NK-92 (cell line): ENCODE measurements around the gene TUSC2.

Experiments
- DNase-seq: peaks from one replicate; lab custom pipeline; 2025; ENCODE audit not compliant: unreplicated experiment; lab: John Stamatoyannopoulos, UW

Gene TUSC2, protein sequence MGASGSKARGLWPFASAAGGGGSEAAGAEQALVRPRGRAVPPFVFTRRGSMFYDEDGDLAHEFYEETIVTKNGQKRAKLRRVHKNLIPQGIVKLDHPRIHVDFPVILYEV

DNA sequence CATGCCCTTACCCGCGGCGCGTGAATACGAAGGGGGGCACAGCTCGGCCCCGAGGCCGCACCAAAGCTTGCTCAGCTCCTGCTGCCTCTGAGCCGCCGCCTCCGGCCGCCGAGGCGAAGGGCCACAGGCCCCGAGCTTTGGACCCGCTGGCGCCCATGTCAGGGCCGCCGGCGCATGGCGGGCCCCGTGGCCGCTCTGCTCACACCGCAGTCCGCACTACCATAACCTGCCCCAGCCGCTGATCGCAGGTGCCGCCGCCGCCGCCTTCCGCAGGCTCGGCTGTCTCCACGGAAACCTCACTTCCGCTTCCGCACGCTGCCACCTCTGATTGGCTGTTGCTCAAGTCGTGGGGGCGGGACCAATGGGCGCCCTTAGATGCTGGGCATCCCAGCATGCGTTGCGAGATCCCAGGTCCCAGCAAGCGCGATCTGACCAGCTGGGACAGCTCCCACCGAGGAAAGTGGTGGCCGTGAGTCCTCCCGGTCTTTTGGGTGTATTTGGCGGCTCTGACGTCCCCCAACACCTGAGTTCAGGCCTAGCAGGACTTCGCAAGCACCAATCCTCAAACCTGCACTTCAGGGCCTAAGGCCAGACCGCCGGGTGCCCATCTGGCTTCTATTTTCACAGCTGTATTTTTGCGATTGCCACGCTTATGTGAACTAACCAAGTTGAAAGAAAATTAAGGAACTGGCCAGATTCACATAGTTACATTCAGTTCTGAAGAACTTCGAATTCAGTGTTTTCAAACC is at the start of gene TUSC2:
Gene TUSC2 (minus strand): TSS at position 281 of the 749 bp plus-strand sequence. CDS start 124 bp downstream, at position 157.
- peak; percentile 42 for DNase-seq

DNA sequence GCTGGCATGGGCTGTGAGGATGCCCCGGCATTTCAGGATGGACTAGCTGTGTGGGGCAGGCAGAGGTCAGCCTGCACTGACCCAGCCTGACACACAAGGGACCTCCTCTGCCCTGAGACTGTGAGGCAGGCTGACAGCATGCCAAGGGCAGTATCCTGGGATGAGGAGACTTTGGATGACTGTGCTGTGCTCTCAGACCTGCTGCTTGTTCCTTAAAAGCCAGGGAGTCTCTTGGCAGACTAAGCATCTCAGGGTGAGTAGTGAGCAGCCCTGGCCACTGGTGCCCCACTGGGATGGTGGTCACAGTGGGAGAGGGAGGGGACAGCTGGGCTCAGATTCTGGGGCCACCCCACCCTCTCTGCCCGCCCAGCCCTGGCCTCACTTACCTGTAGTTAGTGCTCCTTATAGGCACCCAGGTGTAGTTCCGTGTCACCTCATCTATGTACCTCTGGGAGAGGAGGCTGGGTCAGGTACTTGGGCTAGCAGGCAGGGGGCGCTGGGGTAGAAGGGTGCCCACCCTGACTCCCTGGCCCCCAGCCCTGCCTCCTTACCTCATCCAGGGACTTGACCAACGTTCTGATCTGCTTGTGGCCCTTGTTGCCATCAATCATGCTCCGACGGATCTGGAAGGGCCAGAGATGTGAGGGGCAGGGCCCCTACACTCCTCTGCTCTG is 47.4 kb upstream of the TUSC2 start:
- DNase-seq: no peak

DNA sequence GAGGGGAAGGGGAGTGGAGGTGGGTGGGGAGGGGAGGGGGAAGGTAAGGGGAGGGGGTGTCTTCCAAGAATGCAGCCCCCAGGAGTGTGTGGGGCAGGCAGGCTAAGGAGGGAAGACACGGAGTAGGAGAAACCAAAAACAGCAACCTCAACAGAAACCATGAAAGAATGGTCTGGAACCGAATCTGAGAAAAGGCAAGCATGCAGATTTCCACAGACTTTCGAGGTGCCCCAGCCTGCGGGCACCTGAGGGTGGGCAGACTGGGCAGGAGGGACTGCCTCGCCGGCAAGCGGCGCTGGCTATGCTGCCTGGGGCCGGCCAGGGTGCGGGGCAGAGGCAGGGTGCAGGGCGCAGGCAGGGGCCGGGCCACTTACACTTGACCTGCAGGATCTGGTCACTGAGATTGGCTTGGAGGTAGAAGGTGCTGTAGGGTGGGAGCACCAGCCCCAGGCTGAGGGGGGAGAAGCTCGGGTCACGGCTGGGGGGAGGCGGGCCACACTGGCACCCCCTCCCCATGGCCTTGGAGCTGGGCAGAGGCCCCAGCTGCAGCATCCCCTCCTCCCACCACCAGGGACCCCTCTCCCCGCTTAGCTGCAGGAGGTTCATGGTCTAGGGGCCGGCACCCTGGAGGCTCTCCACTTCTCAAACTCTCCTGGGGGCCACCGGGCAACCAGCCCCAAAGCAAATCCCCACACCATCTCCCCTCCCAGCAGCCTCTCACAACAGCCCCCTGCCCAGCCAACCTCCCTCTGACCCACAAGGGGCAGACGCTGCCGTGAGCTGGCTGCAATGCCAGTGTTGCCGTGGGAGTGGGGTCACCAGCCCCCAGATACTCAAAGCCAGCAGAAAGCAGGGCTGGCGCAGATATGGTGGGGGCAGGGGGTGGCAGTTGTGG is 46.6 kb upstream of the TUSC2 start:
- DNase-seq: no peak

DNA sequence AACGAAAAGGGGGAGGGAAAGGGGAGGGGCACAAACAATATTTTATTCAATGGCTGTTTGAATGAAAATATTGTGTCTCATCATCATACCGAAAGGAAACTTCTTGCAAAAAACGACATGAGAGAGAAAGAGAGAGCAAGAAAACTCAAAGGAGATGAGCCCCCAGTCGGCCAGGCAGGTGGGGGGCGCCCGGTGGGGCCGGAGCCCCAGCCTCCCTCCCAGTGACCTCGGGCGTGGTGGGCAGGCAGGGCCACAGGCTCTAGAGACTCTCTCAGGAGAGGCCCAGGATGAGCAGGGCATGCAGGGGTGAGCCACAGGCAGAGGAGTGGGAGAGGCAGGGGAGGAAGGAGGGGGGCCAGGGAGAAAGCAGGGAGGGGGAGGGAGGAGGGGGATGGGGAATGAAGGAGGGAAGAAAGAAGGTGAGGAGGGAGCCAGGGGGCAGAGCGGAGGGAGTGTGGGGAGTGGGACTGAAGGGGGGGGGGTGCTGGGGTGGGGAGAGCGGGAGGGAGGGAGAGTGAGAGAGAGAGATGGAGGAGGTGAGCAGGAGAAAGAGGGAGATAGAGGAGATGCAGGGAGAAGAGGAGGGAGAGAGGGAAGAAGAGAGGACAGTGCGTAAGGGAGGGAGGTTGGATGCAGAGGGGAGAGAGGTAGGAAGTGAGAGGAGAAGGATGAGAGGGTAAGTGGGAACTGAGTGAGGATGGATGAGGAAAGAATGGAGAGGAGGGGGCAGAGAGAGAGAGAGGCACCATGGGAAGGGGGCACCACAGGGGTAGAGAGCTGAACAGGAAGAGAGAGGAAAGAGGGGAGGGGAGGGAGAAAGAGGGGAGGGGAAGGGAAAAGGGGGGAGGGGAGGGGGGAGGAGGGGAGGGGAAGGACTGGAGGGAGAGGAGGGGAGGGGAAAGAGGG is 45.4 kb upstream of the TUSC2 start:
- no peak for DNase-seq

DNA sequence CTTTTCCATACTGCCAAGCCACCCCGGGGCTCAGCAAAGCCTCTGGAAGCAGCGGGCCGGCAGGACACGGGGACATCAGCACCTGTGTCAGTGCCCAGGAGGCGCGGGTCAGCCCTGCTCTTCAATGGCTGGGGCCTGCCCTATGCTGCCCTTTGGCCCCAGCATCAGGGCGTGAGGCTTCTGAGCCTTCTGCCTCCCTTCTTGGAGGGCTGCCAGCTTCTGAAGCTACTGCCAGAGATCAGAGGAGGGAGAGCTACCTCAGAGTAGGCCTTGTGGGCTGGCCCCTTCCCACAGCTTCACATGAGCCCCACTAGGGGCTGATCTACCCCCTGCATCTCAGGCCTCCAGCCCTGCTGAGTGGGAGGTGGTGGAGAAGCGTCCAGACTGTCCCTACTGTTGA is 44.3 kb upstream of the TUSC2 start:
- DNase-seq: no peak

DNA sequence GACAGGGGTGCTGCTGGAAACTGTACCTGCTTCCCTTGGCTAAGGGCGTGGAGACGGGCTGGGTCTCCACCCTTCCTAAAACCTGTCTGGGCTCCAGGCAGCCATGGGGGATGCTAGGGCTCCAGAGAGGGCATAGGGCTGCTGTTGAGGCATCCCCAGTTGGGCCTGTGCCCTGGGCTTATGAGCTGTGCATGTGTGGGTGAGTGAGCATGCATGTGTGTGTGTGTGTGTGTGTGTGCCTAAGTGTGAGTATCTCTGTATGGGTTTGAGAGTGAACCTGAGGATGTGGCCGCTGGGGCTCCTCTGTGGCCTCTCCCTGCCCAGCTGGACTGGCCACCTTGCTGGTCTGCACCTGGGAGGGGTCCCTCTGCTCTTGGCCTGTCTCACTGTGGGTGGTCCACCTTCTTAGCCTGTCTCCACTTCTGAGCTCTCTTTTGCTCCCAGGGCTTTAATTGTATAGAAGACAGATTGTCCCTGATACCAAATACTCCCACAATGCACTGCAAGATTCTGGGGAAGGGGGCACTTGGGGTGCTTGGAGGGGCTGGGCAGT is 43.2 kb upstream of the TUSC2 start:
- no peak for DNase-seq

DNA sequence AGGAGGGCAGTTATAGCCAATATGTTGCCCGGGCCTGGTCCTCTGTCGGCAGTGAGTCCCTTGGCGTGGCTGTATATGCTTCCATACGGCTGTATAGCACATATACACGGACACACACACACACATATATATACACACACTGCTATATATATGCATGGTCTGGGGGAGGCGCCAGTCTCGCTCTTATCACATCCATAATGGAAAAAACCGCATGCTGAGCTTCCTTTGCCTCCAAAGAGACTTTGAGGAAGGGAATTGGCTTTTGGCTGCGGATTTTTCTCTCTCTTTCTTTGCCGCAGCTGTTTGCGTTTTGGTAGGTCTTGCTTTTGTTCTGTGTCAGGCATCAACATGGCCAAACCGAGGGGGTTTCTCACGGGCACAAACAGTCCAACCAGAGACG is 42.6 kb upstream of the TUSC2 start:
- no peak for DNase-seq

DNA sequence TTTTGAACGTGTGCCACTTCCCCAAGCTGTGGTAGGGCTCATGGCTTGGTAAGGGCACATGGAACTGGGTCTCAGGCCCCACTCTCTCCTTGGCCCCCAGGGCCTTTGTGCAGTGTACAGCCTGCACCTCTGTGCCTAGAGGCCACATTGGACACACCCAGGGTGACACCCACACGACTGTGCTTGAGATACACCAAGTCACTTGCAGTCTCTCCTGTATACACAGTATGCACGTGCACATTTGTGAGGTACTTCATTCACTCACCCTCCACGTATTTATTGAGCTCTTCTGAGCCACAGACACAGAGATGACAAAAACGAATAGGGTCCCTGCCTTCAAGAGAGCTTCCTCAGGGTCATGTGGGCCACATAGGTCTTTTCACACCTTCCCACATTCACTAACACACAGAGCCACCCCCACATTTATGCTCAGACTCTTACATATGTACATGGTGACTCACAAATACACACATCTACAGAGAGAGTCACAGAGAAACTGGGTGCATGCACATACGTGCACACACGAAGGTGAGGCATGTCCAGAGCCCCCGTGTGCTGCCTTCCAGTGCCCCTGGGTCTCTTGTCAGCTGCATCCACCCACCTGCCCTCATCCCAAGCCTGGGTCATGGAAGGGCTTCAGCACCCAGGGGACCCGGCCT is 41.1 kb upstream of the TUSC2 start:
- no peak for DNase-seq

DNA sequence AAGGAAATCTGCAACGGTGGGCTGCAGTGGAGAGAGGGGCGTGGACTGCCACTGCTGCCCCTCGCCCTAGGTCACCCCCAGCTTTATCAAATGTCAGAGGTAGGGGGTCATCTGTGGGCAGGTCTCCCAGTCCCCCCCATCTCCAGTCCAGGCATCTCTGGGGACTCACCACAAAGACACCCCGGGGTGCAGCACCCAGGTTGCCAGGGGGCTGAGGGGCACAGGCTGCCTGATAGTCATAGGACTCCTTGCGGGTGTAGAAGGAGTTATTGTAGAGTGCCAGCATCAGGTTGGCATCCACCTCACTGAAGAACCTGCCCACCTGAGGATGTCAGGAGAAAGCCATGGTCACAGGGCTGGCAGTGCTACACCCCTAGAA is 37.8 kb upstream of the TUSC2 start:
- no peak for DNase-seq

DNA sequence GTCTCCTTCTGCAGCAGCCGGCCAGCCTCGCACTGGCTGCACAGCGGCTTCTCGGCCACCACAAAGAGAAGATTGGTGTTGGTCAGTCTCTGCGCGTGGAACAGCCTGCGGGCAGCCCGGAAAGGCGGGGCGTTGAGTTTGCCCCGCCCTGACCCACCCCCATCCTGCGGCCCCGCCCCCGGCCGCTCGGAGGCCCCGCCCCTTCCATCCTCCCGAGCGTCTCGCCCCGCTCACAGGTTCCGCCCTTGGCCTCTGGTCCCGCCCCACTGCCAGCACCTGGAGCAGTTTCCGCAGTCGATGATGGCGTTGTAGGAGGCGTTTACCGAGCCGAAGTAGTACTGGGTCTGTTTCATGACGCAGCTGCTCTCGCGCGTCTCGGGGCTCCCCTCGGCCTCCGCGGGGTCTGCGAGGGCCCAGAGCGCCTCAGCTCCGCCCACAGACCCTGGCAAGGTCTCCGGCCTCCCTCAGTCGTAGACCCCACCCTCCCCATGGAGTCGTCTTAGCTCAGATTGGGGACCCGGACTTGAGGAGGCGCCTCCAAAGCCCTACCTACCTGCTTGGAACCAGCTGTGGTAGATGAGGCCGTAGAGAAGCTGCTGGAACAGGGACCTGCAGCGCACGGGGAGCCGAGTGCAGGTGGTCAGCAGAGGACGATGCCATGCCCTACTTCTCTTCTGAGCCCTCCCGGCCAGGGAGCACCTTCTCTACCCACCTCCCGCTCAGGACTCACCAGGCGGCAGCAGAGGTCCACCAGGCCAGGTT is 37.2 kb upstream of the TUSC2 start:
- DNase-seq: peak; percentile 75

DNA sequence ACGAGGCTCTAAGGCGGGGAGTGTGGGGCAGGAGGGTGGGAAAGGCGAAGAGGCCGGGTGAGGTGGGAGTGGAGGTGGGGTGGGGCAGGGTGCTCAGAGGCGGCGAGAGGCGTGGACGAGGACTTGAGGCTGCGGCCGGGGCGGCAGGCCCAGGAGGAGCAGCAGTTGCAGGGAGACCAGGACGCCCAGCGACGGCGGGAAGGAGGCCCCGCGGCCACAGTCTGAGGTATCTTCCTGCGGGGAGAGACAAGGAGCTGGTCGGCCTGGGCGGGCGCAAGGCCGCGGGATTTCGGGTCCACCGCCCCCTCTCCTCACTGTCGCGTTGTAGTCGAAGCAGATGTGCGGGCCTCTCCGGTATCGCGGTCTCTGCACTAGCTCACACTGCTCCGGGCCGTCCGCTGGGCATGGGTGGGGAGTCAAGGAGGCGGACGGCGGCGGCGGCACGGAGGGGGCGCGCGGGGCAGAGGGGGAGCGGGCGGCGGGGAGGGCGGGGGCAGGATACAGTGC is 36.6 kb upstream of the TUSC2 start:
- no peak for DNase-seq

DNA sequence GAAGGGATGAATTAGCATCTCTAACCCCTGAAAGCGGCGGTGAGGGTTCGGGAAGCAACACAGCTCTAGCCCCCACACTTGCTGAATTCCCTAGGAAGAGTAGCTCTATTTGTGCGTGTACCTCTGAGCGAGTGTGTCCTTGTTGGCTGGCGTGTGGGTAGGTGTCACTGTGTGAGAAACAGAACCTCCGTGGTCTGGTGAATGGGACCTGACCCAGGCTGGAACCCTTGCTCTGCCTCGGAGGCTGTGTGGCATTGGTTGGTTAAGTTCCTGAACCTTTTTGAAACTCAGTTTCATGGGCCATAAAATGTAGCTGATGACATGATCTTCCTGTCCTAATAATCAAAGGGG is 31.7 kb upstream of the TUSC2 start:
- no peak for DNase-seq

DNA sequence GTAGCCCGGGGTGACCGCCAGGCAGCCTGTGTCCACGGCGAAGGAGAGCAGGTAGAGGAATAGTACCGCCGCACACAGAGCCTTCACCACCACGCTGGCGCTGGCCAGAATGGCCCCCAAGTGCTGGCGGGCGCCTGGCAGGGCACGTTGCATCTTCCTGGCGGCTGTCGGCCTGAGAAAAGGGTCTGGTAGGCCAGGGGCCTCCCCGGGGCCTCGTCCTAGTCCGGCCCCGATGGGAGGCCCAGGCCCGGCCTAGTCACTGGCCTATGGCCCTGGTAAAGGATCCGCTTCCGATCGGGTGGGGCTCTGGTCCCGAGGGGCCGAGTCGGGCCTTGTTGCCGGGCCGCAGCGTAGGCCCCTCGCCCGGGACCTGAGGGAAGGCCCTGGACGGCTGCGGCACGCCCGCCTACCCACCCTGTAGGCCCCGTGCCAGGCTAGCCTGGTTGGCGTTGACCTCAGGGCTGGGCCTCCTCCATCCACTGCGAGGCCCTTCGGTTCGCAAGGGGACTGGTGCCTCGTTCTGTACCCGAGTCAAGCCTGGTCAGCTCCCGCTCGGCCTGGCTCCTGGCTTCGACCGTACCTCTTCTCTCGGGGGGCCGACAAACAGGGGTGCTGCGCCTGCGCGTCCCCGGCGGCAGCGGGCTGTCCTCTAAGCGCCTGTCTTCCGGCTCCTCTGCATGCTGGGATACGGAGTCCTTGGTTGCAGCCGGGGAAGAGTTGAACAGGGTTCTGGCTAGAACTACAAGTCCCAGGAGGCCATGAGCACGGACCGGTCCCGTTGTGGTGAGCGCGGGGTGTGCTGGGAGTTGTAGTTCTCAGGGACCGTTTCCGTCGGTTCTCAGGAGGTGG is 31.1 kb upstream of the TUSC2 start, which contains the start of gene TMEM115:
Gene TMEM115 (minus strand): TSS at position 611 of the 849 bp plus-strand sequence. CDS start 458 bp downstream, at position 153.
- DNase-seq: peak; percentile 78

DNA sequence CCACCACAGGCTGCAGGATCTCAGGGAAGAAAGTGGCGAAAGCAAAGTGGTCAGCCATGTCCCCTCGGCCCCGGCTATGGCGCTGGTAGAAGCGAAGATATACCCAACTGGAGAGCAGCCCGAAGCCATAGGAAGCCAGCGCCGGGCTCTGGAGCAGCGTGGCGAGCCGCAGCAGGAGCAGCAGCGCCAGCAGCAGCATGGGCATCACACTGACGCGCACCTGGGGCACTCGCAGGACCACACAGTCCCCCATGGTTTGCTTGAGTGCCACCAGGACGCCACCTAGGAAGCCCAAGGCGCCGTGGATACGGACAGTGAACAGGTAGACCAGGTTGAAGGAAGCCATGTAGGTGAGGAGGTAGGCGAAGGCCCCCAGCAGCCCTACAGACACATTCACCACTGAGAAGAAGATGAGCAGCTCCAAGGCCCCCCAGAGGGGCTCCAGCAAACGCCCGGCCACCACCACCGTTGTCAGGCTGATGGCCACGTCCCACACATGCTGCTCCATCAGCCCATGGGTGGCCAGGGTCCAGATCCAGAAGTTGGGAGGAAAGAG is 30.4 kb upstream of the TUSC2 start:
- DNase-seq: no peak

DNA sequence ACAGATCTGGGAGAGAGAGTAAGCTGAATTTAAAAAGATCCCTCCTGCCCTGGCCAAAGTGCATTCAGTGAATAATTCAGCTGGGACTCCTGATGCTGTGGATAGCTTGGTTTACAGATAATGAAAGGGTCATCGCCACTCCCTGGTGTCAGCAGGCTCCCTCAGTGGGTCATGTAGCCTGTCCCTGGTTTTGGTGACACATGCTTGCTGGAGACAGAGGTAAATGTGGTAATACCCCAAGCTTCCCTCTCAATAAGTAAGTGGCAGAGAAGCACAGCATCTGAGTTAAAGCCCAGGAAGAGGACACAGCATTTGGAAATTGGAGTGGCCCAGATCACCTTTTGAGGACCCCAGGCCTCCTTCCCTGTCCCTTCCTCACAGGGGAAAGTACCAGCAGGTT is 29.5 kb upstream of the TUSC2 start:
- no peak for DNase-seq

DNA sequence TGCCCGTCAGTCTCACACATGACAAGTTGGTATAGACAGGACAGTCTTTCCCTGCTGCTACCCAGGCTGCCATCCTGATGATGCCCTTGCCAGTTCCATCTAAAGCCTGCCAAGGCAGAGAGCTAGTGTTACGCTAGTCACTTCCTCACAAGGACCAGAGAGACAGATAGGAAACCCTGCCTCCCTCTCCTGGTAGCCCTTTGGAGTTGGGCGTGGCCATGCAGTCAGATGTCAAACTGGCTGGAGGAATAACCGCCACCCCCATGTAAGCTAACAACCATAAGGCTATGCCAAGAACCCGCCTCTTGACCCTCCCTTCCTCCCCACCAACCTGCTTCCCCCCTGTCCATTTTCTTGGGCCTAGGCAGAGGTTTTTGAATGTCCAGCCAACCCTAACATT is 28.5 kb upstream of the TUSC2 start:
- no peak for DNase-seq

DNA sequence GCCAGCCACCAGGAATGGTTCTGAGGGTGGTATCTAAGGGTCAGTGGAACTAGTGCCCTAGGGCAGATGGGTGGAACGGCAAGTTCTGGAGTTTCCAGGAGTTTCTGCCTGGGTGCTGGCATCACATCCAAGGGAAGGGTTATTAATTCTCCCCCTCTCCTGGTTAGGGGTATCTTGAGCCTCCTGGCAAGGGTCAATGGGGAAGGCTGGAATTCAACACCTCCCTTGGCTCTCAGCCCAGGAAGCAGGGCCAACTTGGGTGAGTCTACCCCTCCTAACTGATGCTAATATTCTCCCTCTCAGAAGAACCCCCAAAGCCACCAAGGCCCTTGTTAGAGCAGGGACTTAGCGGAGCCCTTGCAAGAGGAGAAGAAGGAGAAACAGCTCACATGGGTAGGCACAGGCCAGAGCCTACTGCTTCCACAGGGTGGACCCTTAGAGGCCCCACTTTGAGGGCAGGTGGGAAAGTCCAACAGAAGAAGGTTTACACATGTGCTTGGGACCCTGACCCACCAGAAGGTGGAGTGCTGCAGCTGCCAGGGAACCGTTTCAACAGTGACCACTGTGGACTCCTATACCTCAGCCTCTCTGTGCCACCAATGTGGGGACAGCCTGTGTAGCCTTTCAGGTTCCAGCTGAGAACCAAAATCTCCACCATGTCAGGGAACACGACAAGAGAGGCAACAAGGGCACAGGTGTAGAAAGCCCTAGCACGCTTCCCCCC is 28.0 kb upstream of the TUSC2 start:
- DNase-seq: no peak
